ENCODE data around the gene CEP112. TPM values are rescaled to one million over a fixed set of nuclear protein-coding genes. Genes with fewer than 3 reads are reported as not detected.

Gene CEP112
- total and polyA plus RNA-seq, 9 of the 15 experiments (the other 6 are each of a cell fraction or from before 2014, with no cell fraction given), result 0.84 TPM; not detected in 8

- CTCF ChIA-PET (ENCODE audit: low intra/inter-chr PET ratio), result no interaction called here
- in situ Hi-C loops (cut with MboI) (no loop called here), intact Hi-C loops (cut with micrococcal nuclease) (no loop called here)
- Histone ChIP-seq H3K4me2 (ENCODE audit: insufficient read depth, low read length) (no peak overlapping the region), H3K9me1 (ENCODE audit: control insufficient read depth, insufficient read depth, low read length) (no peaks in the 10 kb centered on the region), H3K79me2 (ENCODE audit: control insufficient read depth, insufficient read depth, low read length) (no peaks in the 10 kb centered on the region), H3K4me3 (no peak overlapping the region), H2AFZ (ENCODE audit: low read depth, low read length) (no peak overlapping the region), H4K20me1 (replicated peaks; ENCODE audit: control insufficient read depth, insufficient read depth, low read length) (no peaks in the 10 kb centered on the region), H3K4me1 (replicated peaks in 1 of 2; ENCODE audit: control insufficient read depth in 2 of 2, insufficient read depth in 2 of 2, low read length in 2 of 2) (no peaks in the 10 kb centered on the region), H3K27me3 (ENCODE audit: control insufficient read depth in 2 of 2, insufficient read depth in 2 of 2, low read length in 2 of 2) (peaks cover 0 to 3% of the 10 kb centered on the region in 2 experiments; a peak in 2 of 5 replicates), H3K9ac (ENCODE audit: insufficient read depth in 1 of 2, low read depth in 2 of 2, low read length in 2 of 2) (no peak overlapping the region), H3K9me3 (replicated peaks; ENCODE audit: control insufficient read depth, insufficient read depth, low read depth, low read length) (no peaks in the 10 kb centered on the region), H3K27ac (ENCODE audit: extremely low read depth, low read depth, low read length) (no peak overlapping the region), H3K36me3 (ENCODE audit: control insufficient read depth, insufficient read depth, low read length) (no peaks in the 10 kb centered on the region)
- no peak for FAIRE-seq
- DNase-seq (ENCODE audit: extremely low read depth in 1 of 4, low spot score in 3 of 4), result no peak
- POLR2A ChIA-PET, result no interaction called here
- no peak for TF ChIP-seq SP2 (IDR thresholded peaks at IDR 0.05; ENCODE audit: extremely low read depth, low read depth, low read length, poor library complexity, severe bottlenecking)
- no peak for TF ChIP-seq POLR3G (IDR thresholded peaks at IDR 0.05; ENCODE audit: extremely low read depth, insufficient read length, insufficient replicate concordance)
- TF ChIP-seq KHSRP (IDR thresholded peaks at IDR 0.05), result no peak
- TF ChIP-seq, protein P1, sequence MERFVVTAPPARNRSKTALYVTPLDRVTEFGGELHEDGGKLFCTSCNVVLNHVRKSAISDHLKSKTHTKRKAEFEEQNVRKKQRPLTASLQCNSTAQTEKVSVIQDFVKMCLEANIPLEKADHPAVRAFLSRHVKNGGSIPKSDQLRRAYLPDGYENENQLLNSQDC (CRISPR knock-in tag; IDR thresholded peaks at IDR 0.05), result no peak
- TF ChIP-seq ZNF347 (CRISPR knock-in tag; IDR thresholded peaks at IDR 0.05; ENCODE audit: low read depth), result no peak
- TF ChIP-seq PRPF4 (IDR thresholded peaks at IDR 0.05; ENCODE audit: insufficient read depth, low read depth, low read length, poor library complexity, severe bottlenecking), result no peak
- no peak for TF ChIP-seq HDAC1 (IDR thresholded peaks at IDR 0.05)
- TF ChIP-seq, protein P2, sequence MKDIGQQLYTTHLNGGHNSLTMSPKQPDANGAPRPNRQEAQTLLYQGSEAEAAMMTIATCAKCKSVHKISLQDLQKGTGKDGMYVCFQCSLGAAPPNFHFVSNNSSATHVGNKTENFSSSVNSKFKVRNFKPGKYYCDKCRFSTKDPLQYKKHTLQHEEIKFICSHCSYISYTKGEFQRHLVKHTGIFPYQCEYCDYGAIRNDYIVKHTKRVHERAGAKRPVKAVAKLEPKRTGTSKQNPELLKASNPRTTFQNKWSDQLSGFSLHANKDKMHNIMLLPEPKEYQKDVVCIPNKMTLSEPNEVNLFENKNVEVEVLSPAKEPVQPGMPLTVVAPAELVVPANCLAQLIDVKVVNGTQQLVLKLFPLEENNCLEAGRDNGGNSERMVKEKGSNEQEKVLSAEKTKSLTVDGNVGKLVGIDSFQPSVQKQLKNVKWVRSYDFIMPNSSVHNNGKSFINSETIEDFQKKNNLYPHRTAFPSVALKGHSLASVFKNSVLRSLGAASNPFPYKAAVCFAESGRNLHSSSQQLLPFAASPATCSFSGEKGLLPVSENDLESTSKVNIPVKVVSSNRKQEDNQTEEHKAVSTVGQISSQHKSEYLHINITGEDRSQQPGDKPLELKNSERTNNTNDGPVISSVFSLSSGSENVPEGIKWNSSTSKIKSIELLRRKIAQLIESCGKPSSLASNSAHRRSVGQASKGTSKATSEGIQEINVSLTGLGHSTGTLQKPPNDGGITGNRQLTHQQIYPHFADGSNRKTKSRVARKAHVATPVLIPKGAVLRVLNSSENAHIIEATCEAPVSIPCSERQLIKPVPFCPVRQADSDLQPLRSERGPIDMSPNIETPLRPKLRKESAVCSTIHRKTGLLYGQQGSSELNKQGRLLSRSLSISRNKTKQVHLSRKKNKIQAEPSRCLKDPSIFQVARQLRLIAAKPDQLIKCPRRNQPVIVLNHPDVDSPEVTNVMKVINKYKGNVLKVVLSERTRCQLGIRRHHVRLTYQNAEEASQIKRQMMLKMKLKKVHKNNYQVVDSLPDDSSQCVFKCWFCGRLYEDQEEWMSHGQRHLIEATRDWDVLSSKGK (CRISPR knock-in tag; IDR thresholded peaks at IDR 0.05), result no peak
- TF ChIP-seq, protein P3, sequence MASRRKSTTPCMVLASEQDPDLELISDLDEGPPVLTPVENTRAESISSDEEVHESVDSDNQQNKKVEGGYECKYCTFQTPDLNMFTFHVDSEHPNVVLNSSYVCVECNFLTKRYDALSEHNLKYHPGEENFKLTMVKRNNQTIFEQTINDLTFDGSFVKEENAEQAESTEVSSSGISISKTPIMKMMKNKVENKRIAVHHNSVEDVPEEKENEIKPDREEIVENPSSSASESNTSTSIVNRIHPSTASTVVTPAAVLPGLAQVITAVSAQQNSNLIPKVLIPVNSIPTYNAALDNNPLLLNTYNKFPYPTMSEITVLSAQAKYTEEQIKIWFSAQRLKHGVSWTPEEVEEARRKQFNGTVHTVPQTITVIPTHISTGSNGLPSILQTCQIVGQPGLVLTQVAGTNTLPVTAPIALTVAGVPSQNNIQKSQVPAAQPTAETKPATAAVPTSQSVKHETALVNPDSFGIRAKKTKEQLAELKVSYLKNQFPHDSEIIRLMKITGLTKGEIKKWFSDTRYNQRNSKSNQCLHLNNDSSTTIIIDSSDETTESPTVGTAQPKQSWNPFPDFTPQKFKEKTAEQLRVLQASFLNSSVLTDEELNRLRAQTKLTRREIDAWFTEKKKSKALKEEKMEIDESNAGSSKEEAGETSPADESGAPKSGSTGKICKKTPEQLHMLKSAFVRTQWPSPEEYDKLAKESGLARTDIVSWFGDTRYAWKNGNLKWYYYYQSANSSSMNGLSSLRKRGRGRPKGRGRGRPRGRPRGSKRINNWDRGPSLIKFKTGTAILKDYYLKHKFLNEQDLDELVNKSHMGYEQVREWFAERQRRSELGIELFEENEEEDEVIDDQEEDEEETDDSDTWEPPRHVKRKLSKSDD (conservative IDR thresholded peaks at IDR 0.05; ENCODE audit: low read length), result no peak
- no peak for TF ChIP-seq ZNF707 (CRISPR knock-in tag; conservative IDR thresholded peaks at IDR 0.05)
- TF ChIP-seq FOXA1 (IDR thresholded peaks at IDR 0.05; ENCODE audit: borderline replicate concordance), result no peak
- TF ChIP-seq CREB5 (CRISPR knock-in tag; IDR thresholded peaks at IDR 0.05), result no peak
- TF ChIP-seq NCOA6 (IDR thresholded peaks at IDR 0.05), result no peak
- TF ChIP-seq RB1 (IDR thresholded peaks at IDR 0.05; ENCODE audit: low read depth), result no peak
- no peak for TF ChIP-seq MTA1 (IDR thresholded peaks at IDR 0.05; ENCODE audit: borderline replicate concordance)
- no peak for TF ChIP-seq POLR2G (IDR thresholded peaks at IDR 0.05; ENCODE audit: low read depth, low read length)
- TF ChIP-seq ZZZ3 (IDR thresholded peaks at IDR 0.05), result no peak
- WGBS (ENCODE audit: insufficient coverage, low coverage, missing lambda C conversion rate), result 0% methylated on average over 2 of the region's 2 CpGs
- no peak for ATAC-seq
- no TSS peak for BruUV-seq (replicated peaks)
Observed at GRCh38 chr17:65677932-65678331, 514.0 kb downstream of the CEP112 start.
